ENCODE results near the gene USO1.

USO1 gene

GRCh38 chr4:75698963-75699228, 25.5 kb upstream of the USO1 start:
- no peak for TF ChIP-seq CTCF (IDR thresholded peaks at IDR 0.05; ENCODE audit: low read depth, low read length, missing control alignments)
- H3K4me3 ChIP-seq (ENCODE audit: low read depth, low read length): no peak overlapping the region
- DNase-seq (ENCODE audit: low read depth): no peak
- in situ Hi-C loops (cut with HindIII; ENCODE audit: low sequenced_read_pairs): no loop called here

GRCh38 chr4:75699299-75699698, 25.1 kb upstream of the USO1 start:
- no peak overlapping the region for H3K4me3 ChIP-seq (ENCODE audit: low read depth, low read length)
- DNase-seq (ENCODE audit: low read depth): no peak
- in situ Hi-C loops (cut with HindIII; ENCODE audit: low sequenced_read_pairs): no loop called here
- TF ChIP-seq CTCF (IDR thresholded peaks at IDR 0.05; ENCODE audit: low read depth, low read length, missing control alignments): no peak

- in situ Hi-C loops (cut with HindIII; ENCODE audit: low sequenced_read_pairs): no loop called here
- no peak for DNase-seq (ENCODE audit: low read depth)
- TF ChIP-seq CTCF (IDR thresholded peaks at IDR 0.05; ENCODE audit: low read depth, low read length, missing control alignments): no peak
- H3K4me3 ChIP-seq (ENCODE audit: low read depth, low read length): no peak overlapping the region
Observed at GRCh38 chr4:75702919-75703411, 21.4 kb upstream of the USO1 start.

GRCh38 chr4:75705198-75705977, 19.0 kb upstream of the USO1 start:
- in situ Hi-C loops (cut with HindIII; ENCODE audit: low sequenced_read_pairs): no loop called here
- peak; percentile 31 for TF ChIP-seq CTCF (IDR thresholded peaks at IDR 0.05; ENCODE audit: low read depth, low read length, missing control alignments)
- no peak overlapping the region for H3K4me3 ChIP-seq (ENCODE audit: low read depth, low read length)
- DNase-seq (ENCODE audit: low read depth): peak; percentile 29

GRCh38 chr4:75708218-75708691, 16.1 kb upstream of the USO1 start:
- in situ Hi-C loops (cut with HindIII; ENCODE audit: low sequenced_read_pairs): no loop called here
- DNase-seq (ENCODE audit: low read depth): no peak
- peak; percentile 10 for TF ChIP-seq CTCF (IDR thresholded peaks at IDR 0.05; ENCODE audit: low read depth, low read length, missing control alignments)
- no peak overlapping the region for H3K4me3 ChIP-seq (ENCODE audit: low read depth, low read length)

- no peak overlapping the region for H3K4me3 ChIP-seq (ENCODE audit: low read depth, low read length)
- in situ Hi-C loops (cut with HindIII; ENCODE audit: low sequenced_read_pairs): no loop called here
- TF ChIP-seq CTCF (IDR thresholded peaks at IDR 0.05; ENCODE audit: low read depth, low read length, missing control alignments): no peak
- peak; percentile 26 for DNase-seq (ENCODE audit: low read depth)
Observed at GRCh38 chr4:75710246-75710645, 14.1 kb upstream of the USO1 start.

Data from astrocyte of the cerebellum (primary cell).